Suppressor macrophage treated with lipopolysaccharide for 1 hour (primary cell): ENCODE results near the gene FUOM.
A peak's percentile ranks its signal among the peaks of the same experiment; 100 is the strongest.

Source experiments
- DNase-seq, 3 donors: peaks; one replicate each; pipeline ENCODE4 v3.0.0-alpha.2; 2020 to 2022

The FUOM gene

DNA sequence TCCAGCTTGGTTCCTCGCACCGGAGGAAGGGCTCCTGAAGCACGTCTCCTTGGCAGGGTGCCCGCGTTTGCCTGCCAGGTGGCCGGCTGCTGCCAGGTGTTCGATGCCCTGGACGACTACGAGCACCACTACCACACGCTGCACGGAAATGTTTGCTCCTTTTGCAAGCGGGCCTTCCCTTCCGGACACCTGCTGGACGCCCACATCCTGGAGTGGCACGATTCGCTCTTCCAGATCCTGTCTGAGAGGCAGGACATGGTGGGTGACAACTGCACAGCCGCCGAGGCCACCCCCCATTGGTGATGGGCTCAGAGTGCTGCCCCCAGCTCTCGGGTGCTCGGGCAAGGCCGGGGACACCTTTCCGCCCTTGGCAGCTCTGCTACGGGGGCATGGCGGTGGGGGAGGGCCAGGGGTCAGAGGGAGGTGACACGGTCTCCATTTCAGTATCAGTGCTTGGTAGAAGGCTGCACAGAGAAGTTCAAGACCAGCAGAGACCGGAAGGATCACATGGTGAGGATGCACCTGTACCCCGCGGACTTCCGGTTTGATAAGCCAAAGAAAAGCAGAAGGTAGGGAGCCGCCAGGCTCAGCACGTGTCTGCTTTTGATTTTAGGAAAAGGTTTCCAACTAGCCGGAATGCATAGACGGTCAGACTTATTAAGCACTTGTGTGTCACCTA lies 48.0 kb downstream of the FUOM start:
- no peak for DNase-seq

- DNase-seq: peak; percentile 94 to 98 (median 97)
These were observed 48.6 kb downstream of the FUOM start for GRCh38 chr10:133309100-133309719.

DNA sequence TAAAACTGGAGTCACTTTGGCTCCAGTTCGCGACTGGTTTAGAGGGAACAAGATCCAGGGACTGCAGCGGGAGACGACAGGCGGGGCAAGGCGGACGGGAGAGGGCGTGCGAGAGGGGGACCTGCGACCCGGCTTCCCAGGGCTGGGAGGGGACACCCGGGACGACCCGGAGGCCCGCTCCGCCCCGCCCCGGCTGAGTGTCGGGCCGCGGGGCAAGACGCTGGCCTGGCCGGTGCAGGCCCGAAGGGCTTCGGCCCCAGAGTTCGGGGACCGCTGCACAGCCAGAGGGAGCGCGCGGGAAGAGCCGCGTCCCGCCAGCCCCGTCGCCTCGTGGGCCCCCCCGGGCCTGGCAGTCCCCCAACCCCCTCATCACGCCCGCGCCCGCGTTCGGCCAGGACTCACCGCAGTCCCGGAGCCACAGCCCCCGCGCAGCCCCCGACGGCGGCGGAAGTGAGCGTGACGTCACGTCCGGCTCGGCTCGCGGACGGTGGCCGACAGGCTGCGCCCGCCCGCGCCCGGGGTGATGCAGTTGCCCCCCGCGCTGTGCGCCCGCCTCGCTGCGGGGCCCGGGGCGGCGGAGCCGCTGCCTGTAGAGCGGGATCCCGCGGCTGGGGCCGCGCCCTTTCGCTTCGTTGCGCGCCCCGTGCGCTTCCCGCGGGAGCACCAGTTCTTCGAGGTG lies 49.3 kb downstream of the FUOM start, which contains the start of the genes TUBGCP2 and ZNF511:
Gene TUBGCP2 (minus strand): TSS at position 452 of the 679 bp plus-strand sequence. CDS start 5,931 bp downstream, outside the sequence.
Gene ZNF511 (plus strand): TSS at position 494 of the 679 bp plus-strand sequence. CDS start 30 bp downstream, at position 524.
- peak; percentile 91 to 96 (median 96) for DNase-seq

DNA sequence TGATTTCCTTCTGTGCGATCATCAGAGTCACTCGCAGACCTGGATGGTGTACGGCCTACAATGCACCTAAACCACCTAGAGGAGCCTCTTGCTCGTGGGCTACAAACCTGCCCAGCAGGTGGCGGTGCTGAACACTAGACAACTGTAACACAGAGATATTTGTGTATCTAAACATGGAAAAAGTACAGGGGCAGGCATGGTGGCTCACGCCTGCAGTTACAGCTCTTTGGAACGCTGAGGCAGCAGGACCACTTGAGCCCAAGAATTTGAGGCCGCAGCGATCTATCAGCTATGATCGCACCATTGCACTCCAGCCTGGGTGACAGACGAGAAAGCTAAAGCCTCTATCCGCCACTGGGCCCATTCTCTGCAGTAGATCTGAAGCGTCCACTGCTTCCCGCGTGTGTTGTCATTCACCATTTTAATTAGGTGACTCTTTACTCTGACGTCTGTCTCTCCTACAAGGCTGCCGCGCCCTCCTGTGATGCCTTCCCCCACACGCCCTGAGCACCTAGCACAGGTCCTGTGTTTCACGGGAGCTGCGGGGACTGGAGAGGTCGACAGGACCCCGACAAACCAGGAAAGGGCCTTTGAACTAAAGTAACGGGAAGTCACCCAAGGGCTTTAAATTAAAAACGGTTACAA lies 49.9 kb downstream of the FUOM start:
- peak; percentile 42 to 60 (median 55) for DNase-seq

DNA sequence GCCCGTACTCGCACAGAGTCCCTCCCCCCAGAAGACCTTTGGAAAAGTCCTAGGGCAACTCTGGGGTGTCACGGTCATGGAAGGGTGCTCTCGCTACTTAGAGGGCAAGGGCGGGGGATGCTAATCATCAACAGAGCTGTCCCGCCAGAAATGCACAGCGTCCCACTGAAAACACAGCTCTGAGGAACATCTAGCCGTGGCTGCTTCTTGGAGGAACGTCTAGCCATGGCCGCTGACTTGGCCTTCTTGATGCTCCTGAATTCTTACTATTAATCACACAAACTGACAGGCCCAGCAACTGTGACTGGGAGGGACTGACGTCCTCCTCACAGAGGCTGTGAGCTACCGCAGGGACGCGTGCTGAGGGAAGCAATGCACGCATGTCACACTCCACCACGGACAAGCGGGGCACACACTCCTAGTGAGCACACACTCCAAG lies 50.9 kb downstream of the FUOM start:
- DNase-seq: no peak

DNA sequence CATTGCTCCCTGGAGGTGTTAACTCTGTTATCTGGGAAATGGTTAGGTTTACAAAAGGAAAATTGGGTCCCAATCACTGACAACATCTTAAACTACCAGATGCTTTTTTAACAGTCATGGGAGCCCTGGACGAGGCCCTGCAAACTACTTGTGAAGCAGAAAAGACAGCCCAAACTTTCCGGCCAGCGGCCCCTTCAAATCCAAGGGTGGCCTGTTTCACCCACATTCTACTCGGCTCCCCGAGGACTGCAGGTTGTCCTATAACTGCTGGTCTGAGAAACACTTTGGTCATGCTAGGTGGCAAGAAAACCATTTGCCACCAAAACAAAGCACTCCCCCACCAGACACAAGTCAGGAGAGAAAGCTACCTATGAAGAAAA lies 51.7 kb downstream of the FUOM start:
- DNase-seq: no peak
